Measurements from ENCODE around the gene PLEKHG2.

The PLEKHG2 gene

DNA sequence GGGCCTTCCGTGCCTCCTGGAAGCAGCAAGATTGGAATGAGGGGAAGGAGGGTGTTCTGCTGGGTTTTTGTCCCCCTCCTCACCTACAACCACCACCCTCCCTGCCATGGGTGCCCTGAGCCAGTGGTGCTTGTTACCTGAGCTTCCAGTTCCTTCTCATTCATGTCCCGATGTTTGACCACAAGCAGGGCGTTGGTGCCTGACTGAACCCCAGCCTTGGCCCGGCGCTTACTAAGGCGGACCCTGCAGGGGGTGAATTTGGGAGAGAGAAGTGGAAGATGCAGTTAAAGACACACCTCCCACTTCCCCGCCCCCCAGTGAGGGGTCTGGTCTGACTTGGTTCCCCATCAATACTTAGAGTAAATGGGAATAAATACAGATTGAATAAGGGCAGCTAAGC, 25.9 kb upstream of the PLEKHG2 start:
- Histone ChIP-seq H3K4me1 (ENCODE audit: control insufficient read depth, insufficient read depth, low read length) (no peaks in the 10 kb centered on the region), H3K27ac (ENCODE audit: insufficient read depth, low read depth, low read length, poor library complexity, severe bottlenecking) (no peak overlapping the region), H3K9me3 (ENCODE audit: control insufficient read depth, low read length) (no peaks in the 10 kb centered on the region), H3K4me3 (ENCODE audit: insufficient read depth, low read depth, low read length) (no peak overlapping the region), H3K36me3 (ENCODE audit: control insufficient read depth, insufficient read depth, low read length) (peaks cover 41% of the 10 kb centered on the region), H3K27me3 (ENCODE audit: control insufficient read depth, insufficient read depth, low read length, poor library complexity, severe bottlenecking) (no peaks in the 10 kb centered on the region)
- WGBS, 2 experiments: 94 to 97% methylated on average over 6 to 7 of the region's 7 CpGs

DNA sequence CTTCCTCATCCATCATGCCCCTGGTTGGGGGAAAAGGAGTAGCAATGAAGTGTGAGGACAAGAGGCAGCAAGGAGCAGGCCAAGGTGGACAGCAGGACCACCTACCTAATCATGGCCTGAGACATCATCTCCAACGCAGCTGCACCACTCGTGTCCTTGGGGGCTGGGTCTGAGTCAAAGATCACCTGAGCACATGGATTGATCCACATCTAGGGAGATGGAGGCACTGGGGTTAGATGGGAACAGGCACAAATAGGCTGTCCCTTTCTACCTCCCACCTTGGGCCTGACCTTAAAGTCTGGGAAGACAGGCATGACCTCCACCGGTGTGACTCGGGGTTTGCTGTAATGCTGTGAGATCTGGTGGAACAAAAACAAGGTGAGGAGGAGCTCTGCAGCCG, 23.8 kb upstream of the PLEKHG2 start:
- H3K36me3 ChIP-seq (ENCODE audit: control insufficient read depth, insufficient read depth, low read length): peaks cover 34% of the 10 kb centered on the region
- H3K27ac ChIP-seq (ENCODE audit: insufficient read depth, low read depth, low read length, poor library complexity, severe bottlenecking): no peak overlapping the region
- H3K9me3 ChIP-seq (ENCODE audit: control insufficient read depth, low read length): no peaks in the 10 kb centered on the region
- WGBS, 2 experiments: 93 to 95% methylated on average over 5 of the region's 5 CpGs
- H3K27me3 ChIP-seq (ENCODE audit: control insufficient read depth, insufficient read depth, low read length, poor library complexity, severe bottlenecking): no peaks in the 10 kb centered on the region
- peaks cover 4% of the 10 kb centered on the region for H3K4me1 ChIP-seq (ENCODE audit: control insufficient read depth, insufficient read depth, low read length)
- H3K4me3 ChIP-seq (ENCODE audit: insufficient read depth, low read depth, low read length): no peak overlapping the region

DNA sequence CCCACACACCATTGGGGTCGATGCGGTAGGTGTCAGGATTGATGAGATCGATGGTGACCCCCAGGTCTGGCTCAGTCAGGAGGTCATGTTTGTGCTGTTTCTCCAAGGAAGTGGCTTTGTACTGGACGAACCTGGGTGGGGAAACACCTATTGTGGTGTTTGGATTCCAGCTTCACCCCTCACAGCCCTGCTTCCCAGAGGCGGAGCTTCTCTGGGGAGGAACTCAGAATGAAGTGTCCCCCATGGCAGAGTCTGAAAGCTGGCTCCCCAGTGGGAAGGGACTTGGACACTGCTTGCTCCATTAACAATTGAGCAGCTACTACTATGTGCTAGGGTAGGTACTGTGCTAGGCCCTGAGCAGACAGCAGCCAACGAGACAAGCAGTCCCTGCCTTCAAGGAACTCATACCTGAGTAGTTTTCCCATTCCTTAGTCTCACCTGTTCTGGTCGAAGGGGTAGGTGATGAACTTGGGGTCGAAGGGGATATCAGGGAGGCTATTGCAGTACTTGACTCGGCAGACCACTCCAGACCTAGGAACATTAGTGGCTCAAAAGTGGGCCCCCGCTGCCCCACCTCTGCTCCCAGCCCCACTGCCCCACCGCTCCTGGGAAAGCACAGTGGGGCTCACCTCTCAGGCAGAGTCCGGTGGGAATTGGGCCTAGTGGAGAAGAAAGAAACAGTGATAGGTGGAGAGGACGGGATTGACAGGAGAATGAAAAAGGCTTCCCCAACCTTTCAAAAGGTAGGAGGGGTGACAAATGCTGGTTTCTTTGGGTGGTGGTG, 22.6 kb upstream of the PLEKHG2 start:
- peak overlapping the region; percentile 97 for H3K4me3 ChIP-seq (ENCODE audit: insufficient read depth, low read depth, low read length)
- H3K27ac ChIP-seq (ENCODE audit: insufficient read depth, low read depth, low read length, poor library complexity, severe bottlenecking): no peak overlapping the region

DNA sequence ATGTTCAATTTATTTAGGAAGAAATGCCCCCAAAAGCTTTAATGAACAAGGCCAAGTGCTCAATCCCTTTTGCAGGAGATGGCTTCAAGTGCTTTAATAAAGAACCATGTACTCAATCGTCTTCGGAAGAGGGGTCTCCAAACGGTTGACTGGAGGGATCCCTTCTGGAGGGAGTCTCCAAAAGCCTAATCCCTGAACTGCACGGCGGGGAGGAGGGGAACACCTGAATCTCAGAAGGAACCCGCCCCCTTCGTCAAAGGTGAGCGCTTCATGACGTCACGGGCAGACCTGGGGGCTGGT, 22.1 kb upstream of the PLEKHG2 start:
- 1 to 2% methylated on average over 10 of the region's 10 CpGs for WGBS, 2 experiments
- H3K9me3 ChIP-seq (ENCODE audit: control insufficient read depth, low read length): no peaks in the 10 kb centered on the region
- H3K27ac ChIP-seq (ENCODE audit: insufficient read depth, low read depth, low read length, poor library complexity, severe bottlenecking): peak overlapping the region; percentile 94
- peaks cover 4% of the 10 kb centered on the region for H3K4me1 ChIP-seq (ENCODE audit: control insufficient read depth, insufficient read depth, low read length)
- no peaks in the 10 kb centered on the region for H3K27me3 ChIP-seq (ENCODE audit: control insufficient read depth, insufficient read depth, low read length, poor library complexity, severe bottlenecking)
- H3K4me3 ChIP-seq (ENCODE audit: insufficient read depth, low read depth, low read length): peak overlapping the region; percentile 97
- peaks cover 34% of the 10 kb centered on the region for H3K36me3 ChIP-seq (ENCODE audit: control insufficient read depth, insufficient read depth, low read length)

More for the DNA sequence above, 22.6 kb upstream of the PLEKHG2 start:
- Histone ChIP-seq H3K36me3 (ENCODE audit: control insufficient read depth, insufficient read depth, low read length) (peaks cover 34% of the 10 kb centered on the region), H3K9me3 (ENCODE audit: control insufficient read depth, low read length) (no peaks in the 10 kb centered on the region), H3K4me1 (ENCODE audit: control insufficient read depth, insufficient read depth, low read length) (peaks cover 4% of the 10 kb centered on the region), H3K27me3 (ENCODE audit: control insufficient read depth, insufficient read depth, low read length, poor library complexity, severe bottlenecking) (no peaks in the 10 kb centered on the region)
- 78 to 82% methylated on average over 13 of the region's 13 CpGs for WGBS, 2 experiments

DNA sequence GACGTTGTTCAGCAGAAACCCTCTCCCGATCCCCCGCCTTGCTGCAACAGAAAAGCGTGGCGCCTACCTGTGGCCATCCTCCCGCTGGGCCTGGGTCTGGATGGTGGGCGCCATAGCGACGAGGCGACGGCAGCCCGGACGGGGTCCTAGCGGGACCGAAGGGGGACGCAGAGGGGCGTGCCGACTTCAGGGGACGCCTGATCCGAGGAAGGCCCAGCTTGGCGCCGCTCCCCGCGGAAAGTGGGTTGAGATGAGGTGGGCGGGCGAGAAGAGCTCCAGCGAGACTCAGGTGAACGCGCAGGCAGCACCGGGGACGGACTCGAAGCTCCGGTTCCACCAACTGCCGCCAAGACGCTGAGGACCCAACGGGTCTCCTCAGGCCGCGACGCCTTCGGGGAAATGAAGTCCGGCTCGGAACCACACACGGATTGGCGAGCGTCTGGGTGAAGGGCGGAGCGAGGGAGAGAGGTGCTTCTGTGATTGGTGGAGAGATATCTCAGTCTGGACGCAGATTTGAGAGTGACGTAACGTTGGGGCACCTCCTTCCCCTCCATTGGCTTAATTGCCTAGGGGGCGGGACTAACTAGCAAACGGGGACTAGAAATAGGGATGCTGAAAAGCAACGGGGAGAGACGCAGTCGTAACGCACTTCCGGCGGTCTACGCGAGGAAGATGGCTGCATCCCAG, 21.6 kb upstream of the PLEKHG2 start, which contains the start of the genes MED29 and PAF1:
TSS of gene MED29 (plus strand) at position 628 of the 687 bp plus-strand sequence. CDS start at position 673, 45 bp downstream.
TSS of gene PAF1 (minus strand) at position 356 of the 687 bp plus-strand sequence. CDS start at position 114, 242 bp downstream.
- peak within 1 kb of the TSS; percentile 94 for H3K27ac ChIP-seq (ENCODE audit: insufficient read depth, low read depth, low read length, poor library complexity, severe bottlenecking)
- H3K36me3 ChIP-seq (ENCODE audit: control insufficient read depth, insufficient read depth, low read length): peaks cover 34% of the 10 kb centered on the region
- peaks cover 4% of the 10 kb centered on the region for H3K4me1 ChIP-seq (ENCODE audit: control insufficient read depth, insufficient read depth, low read length)
- H3K27me3 ChIP-seq (ENCODE audit: control insufficient read depth, insufficient read depth, low read length, poor library complexity, severe bottlenecking): no peaks in the 10 kb centered on the region
- 0% methylated on average over 60 of the region's 60 CpGs for WGBS, 2 experiments
- H3K9me3 ChIP-seq (ENCODE audit: control insufficient read depth, low read length): no peaks in the 10 kb centered on the region
- peak within 1 kb of the TSS; percentile 97 for H3K4me3 ChIP-seq (ENCODE audit: insufficient read depth, low read depth, low read length)

DNA sequence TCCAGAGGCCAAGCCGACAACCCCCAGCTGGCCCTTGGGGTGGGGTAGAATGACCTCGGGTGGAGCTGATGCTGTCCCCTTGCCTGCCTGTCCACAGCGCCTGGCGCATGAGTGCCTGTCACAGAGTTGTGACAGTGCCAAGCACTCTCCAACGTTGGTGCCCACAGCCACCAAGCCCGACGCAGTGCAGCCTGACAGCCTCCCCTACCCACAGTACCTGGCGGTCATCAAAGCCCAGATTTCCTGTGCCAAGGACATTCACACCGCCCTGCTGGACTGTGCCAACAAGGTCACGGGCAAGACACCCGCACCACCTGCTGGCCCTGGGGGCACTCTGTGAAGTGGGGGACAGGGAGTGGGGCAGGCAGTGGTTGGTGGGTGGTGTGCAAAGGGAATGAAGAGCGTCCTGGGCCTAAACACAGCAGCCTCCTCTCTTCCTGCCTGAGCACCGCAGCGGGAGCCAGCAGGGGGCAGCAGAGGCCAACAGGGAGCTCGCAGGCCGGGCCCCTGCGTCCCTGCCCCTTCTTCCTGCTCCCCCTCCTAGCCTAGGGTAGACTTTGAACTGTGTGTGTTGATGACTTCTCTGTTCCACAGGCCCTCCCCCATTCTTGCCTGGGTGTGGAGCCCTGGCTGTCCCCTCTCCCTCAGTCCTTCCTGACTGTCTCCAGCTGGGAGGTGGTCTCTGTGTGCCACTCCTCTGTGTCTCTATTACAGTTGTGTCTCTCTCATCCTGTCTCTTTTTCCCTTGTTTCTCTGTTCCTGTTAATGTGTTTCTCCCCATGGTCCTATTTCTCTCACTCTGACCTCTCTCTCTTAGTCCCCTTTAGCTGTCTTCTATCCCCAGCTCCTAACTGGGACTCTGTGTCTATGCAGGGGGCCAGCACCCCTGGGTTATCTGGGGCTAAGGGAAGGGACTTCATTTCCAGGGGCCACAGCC, 14.8 kb upstream of the PLEKHG2 start:
- WGBS, 2 experiments: 47 to 50% methylated on average over 17 of the region's 17 CpGs
- peaks cover 8% of the 10 kb centered on the region for H3K4me1 ChIP-seq (ENCODE audit: control insufficient read depth, insufficient read depth, low read length)
- H3K27ac ChIP-seq (ENCODE audit: insufficient read depth, low read depth, low read length, poor library complexity, severe bottlenecking): no peak overlapping the region
- H3K4me3 ChIP-seq (ENCODE audit: insufficient read depth, low read depth, low read length): no peak overlapping the region
- H3K27me3 ChIP-seq (ENCODE audit: control insufficient read depth, insufficient read depth, low read length, poor library complexity, severe bottlenecking): no peaks in the 10 kb centered on the region
- peaks cover 10% of the 10 kb centered on the region for H3K36me3 ChIP-seq (ENCODE audit: control insufficient read depth, insufficient read depth, low read length)
- no peaks in the 10 kb centered on the region for H3K9me3 ChIP-seq (ENCODE audit: control insufficient read depth, low read length)

DNA sequence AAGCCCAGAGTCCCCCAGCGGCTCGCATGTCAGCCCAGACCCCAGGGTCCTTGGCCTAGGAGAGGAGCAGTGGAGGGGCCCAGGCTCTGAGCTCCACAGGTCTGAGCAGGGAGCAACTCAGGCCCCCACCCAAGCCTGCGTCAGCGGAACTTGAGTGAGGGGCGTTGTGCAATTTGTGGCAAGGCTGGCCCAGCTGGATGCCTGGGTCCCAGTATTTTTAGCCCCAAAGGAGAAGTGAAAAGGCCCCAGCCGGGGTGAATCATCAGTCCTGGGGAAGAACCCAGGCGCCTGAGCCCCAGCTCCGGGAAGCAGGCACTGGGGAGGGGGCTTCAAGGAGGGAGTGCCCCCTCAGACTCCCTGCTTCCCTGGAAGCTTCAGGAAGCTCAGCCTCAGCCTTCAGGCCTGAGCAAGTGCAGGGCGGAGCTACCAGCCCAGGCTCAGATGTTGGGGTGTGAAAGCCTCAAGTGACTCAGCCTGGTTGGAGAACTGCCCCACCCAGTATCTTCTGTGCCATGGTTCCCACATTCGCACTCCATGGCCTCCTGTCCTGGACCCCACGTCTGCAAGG, 14.1 kb upstream of the PLEKHG2 start:
- Histone ChIP-seq H3K9me3 (ENCODE audit: control insufficient read depth, low read length) (no peaks in the 10 kb centered on the region), H3K27ac (ENCODE audit: insufficient read depth, low read depth, low read length, poor library complexity, severe bottlenecking) (no peak overlapping the region), H3K27me3 (ENCODE audit: control insufficient read depth, insufficient read depth, low read length, poor library complexity, severe bottlenecking) (no peaks in the 10 kb centered on the region), H3K4me3 (ENCODE audit: insufficient read depth, low read depth, low read length) (no peak overlapping the region), H3K4me1 (ENCODE audit: control insufficient read depth, insufficient read depth, low read length) (peaks cover 12% of the 10 kb centered on the region), H3K36me3 (ENCODE audit: control insufficient read depth, insufficient read depth, low read length) (peaks cover 9% of the 10 kb centered on the region)
- WGBS, 2 experiments: 92% methylated on average over 11 of the region's 11 CpGs

DNA sequence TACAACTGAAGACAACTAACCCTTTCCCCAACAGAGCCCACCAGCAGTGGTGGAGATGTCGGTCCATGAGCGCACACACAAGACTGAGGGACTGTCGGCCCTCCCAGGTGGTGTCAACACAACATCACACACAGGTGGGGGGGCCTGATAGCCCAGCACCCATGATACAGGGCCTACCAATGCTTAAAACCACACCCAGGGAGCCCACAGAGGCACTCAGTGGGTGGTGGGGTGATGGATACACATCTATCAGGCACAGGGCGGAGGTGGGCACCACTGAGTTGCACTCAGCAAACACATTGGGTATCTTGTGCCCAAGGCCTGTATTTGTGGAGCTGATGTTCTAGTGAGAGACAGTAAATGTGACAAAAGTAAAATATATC, 12.8 kb upstream of the PLEKHG2 start:
- Histone ChIP-seq H3K9me3 (ENCODE audit: control insufficient read depth, low read length) (no peaks in the 10 kb centered on the region), H3K36me3 (ENCODE audit: control insufficient read depth, insufficient read depth, low read length) (no peaks in the 10 kb centered on the region), H3K4me1 (ENCODE audit: control insufficient read depth, insufficient read depth, low read length) (peaks cover 12% of the 10 kb centered on the region), H3K27me3 (ENCODE audit: control insufficient read depth, insufficient read depth, low read length, poor library complexity, severe bottlenecking) (no peaks in the 10 kb centered on the region), H3K27ac (ENCODE audit: insufficient read depth, low read depth, low read length, poor library complexity, severe bottlenecking) (no peak overlapping the region), H3K4me3 (ENCODE audit: insufficient read depth, low read depth, low read length) (no peak overlapping the region)
- WGBS, 2 experiments: 92 to 100% methylated on average over 4 of the region's 4 CpGs

DNA sequence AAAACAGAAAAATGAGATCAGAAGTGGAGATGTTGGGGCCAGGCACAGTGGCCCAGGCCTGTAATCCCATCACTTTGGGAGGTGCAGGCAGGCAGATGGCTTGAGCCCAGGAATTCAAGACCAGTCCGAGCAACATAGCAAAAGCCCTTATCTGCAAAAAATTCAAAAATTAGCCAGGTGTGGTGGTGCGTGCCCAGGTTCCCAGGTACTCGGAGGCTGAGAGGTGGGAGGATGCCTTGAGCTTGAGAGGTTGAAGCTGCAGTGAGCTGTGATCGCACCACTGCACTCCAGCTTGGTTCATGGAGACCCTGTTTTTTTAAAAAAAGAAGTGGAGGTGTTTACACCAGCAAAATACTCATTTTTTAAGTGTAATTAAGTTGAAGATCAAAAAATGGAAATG, 12.4 kb upstream of the PLEKHG2 start:
- Histone ChIP-seq H3K36me3 (ENCODE audit: control insufficient read depth, insufficient read depth, low read length) (no peaks in the 10 kb centered on the region), H3K4me3 (ENCODE audit: insufficient read depth, low read depth, low read length) (no peak overlapping the region), H3K27me3 (ENCODE audit: control insufficient read depth, insufficient read depth, low read length, poor library complexity, severe bottlenecking) (no peaks in the 10 kb centered on the region), H3K9me3 (ENCODE audit: control insufficient read depth, low read length) (no peaks in the 10 kb centered on the region), H3K4me1 (ENCODE audit: control insufficient read depth, insufficient read depth, low read length) (peaks cover 12% of the 10 kb centered on the region), H3K27ac (ENCODE audit: insufficient read depth, low read depth, low read length, poor library complexity, severe bottlenecking) (no peak overlapping the region)
- WGBS, 2 experiments: 95 to 97% methylated on average over 4 of the region's 4 CpGs

Measured in ectodermal cell (in vitro differentiated cells).